Kidney (tissue), 14 donors: ENCODE results near the gene KRT31. TPM values are rescaled to one million over a fixed set of nuclear protein-coding genes. Genes with fewer than 3 reads are reported as not detected.
"Not testable (repeated sequence)": the region's sequence is repeated elsewhere in the genome, so short reads cannot be mapped to it uniquely, and the experiment has no call there.

Source experiments
- DNase-seq, 5 donors: peaks; one replicate each; pipeline ENCODE4 v3.0.0-alpha.2; 2013 to 2020
- FAIRE-seq: peaks from 2 replicates; lab custom pipeline; 2012; peaks lifted over from hg19 to GRCh38; lab: Jason Lieb, UNC
- H3K27ac ChIP-seq, 2 donors: one replicate each; pipeline ENCODE4 v1.7.0; 2013; ENCODE audit warnings: low read depth in 2 of 2, low read length in 2 of 2, inconsistent platforms in 1 of 2
- H3K27me3 ChIP-seq: one replicate; pipeline ENCODE4 v1.7.1; 2013; ENCODE audit warnings: low read length, inconsistent platforms; ENCODE audit not compliant: control insufficient read depth, insufficient read depth
- H3K36me3 ChIP-seq, 3 donors: one replicate each; pipeline versions ENCODE4 v1.7.0 to v1.7.1; 2013; ENCODE audit warnings: low read length in 3 of 3, control low read depth in 1 of 3, inconsistent platforms in 1 of 3; ENCODE audit not compliant: insufficient read depth in 3 of 3, control insufficient read depth in 2 of 3
- H3K4me1 ChIP-seq, 3 donors: one replicate each; pipeline versions ENCODE4 v1.7.0 to v1.7.1; 2013; ENCODE audit warnings: low read length in 3 of 3, inconsistent platforms in 1 of 3, low read depth in 1 of 3; ENCODE audit not compliant: control insufficient read depth in 2 of 3, insufficient read depth in 2 of 3
- H3K4me3 ChIP-seq, 3 donors: one replicate each; pipeline versions ENCODE4 v1.7.0 to v1.8.1; 2013; ENCODE audit warnings: low read length in 3 of 3, control low read depth in 1 of 3, inconsistent platforms in 1 of 3
- H3K9ac ChIP-seq, 3 donors: one replicate each; pipeline versions ENCODE4 v1.7.0 to v1.7.1; 2013; ENCODE audit warnings: low read length in 3 of 3, control low read depth in 1 of 3, inconsistent platforms in 1 of 3
- H3K9me3 ChIP-seq, 3 donors: one replicate each; pipeline versions ENCODE4 v1.7.0 to v1.7.1; 2013; ENCODE audit warnings: low read length in 3 of 3, control low read depth in 1 of 3, inconsistent platforms in 1 of 3; ENCODE audit not compliant: control insufficient read depth in 2 of 3, insufficient read depth in 1 of 3
- CTCF ChIP-seq: IDR thresholded peaks from 3 replicates; pipeline ENCODE4 v1.5.1; 2012; ENCODE audit warnings: mild to moderate bottlenecking, moderate library complexity, borderline replicate concordance; ENCODE audit not compliant: insufficient read depth; ENCODE audit errors: extremely low read depth
- intact Hi-C: fragments of 100-400 bp; cut with DNase I; formaldehyde crosslinking; loops from one replicate; pipeline ENCODE4 v1.11.1; 2022
- polyA plus RNA-seq: library from polyadenylated mRNA; stranded (reverse); fragments of 350-450 nt; fragmentation: Illumina TruSeq; extraction: RNeasy Lipid Tissue Mini Kit (QIAGEN cat#74804); gene quantifications from one replicate; pipeline ENCODE4 v1.2.3, GENCODE V29; 2014; ENCODE audit warnings: low read depth, low replicate concordance; ENCODE audit not compliant: insufficient read depth
- total RNA-seq: library from RNA; stranded (reverse); fragmentation: NEBNext Ultra II Directional; extraction: Animal tissue kit (Norgen Biotek cat#: 25700); gene quantifications from one replicate; pipeline ENCODE4 v1.2.1, GENCODE V29; 2021
- donor health status: control.
- donor health status: control.
- donor health status: control.
- donor health status: control.
- donor health status: control.
- donor health status: DM: yes; HTN: yes; CAD: no.
- donor health status: Normal renal cell carcinoma (clear cell type).

Gene KRT31
- total and polyA plus RNA-seq, 2 donors from 2014 or later: not detected

DNA sequence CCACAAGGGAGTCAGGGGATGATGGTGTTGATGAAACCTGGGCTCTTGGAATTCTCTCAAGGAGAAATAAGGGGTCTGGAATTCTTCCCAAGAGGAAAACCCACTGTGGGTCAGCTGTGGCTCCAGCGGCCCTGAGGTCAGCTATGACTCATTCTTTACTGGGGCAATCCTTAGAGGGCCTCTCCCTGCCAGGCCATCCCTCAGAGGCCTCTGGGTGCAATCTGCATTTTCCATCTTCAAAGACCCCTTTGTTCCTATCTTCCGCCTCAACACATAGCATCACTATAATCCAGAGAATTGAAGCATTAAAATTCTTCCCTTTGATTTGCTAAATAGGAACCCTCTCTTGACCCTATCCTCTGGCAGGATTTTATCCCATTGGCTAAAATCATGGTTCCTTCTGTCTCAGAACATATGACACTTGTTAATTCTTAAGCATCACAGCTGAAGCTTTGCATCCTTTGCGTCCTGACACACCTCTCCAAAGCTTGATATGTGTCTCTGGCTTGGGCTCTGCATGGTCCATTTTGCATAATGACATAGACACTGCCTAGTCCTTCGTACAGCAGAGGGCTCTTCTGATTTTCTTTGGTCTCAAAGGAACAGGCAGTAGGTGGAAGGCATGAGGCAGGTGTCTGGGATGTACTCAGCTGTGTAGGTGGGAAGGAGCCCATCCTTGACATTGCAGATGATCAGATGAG, 31.3 kb upstream of the KRT31 start:
- DNase-seq (no peak), FAIRE-seq (no peak)
- no peaks in the 10 kb centered on the region for H3K27me3 ChIP-seq
- no peaks in the 10 kb centered on the region for H3K36me3 ChIP-seq
- H3K4me3 ChIP-seq: no peak overlapping the region
- H3K27ac ChIP-seq: no peak overlapping the region
- intact Hi-C loops: no loop called here
- no peaks in the 10 kb centered on the region for H3K9me3 ChIP-seq
- H3K9ac ChIP-seq: no peak overlapping the region
- no peaks in the 10 kb centered on the region for H3K4me1 ChIP-seq
- TF ChIP-seq CTCF: no peak

DNA sequence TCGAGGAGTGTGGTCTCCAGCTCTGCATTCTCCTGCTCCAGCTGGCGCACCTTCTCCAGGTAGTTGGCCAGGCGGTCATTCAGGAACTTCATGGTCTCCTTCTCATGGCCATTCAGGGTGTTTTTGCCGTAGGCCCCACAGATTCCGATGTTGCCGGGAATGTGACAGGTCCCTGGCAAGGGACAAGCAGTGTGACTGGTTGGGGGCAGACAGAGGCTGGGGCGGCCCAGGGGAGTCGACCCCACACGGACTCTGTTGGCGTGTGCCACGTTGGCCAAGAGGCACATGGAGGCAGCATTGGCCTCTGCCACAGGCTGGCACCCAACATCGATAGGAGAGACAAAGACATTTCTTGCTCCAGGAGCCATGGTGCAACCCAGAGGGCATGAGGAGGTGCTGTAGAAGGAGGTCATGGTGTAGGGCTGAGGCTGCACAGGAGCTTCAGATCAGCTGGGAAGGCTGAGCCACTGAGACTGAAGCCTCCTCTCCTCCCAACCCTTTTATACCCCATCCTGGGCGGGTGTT, 26.8 kb upstream of the KRT31 start, which contains the start of gene KRT37:
KRT37 (minus strand) TSS at position 475 of the 525 bp plus-strand sequence; CDS start at position 413, 62 bp downstream.
- FAIRE-seq (no peak), DNase-seq (no peak)
- Histone ChIP-seq H3K36me3 (no peaks in the 10 kb centered on the region), H3K27ac (no peak within 1 kb of the TSS), H3K4me3 (no peak within 1 kb of the TSS), H3K9ac (no peak within 1 kb of the TSS), H3K9me3 (no peaks in the 10 kb centered on the region), H3K27me3 (no peaks in the 10 kb centered on the region), H3K4me1 (no peaks in the 10 kb centered on the region)
- no peak for TF ChIP-seq CTCF
- intact Hi-C loops: no loop called here

DNA sequence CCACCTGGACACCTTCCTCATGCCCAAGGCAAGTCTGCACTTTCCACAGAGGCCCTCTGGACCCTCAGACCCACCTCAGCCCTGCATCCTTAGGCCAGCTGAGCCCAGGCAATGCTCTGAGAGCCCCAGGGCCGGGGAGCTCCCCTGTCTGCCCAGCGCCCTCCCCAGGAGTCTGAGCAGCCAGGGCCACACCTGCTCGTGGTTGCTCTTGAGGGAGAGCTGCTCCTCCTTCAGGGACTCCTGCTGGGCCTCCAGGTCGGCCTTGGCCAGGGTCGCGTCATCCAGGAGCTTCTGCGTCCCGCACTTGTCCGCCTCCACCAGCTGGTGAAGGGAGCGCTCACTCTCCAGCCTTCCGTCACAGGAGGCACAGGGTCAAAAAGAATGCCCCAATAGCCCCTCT, 25.2 kb upstream of the KRT31 start:
- FAIRE-seq, H3K9ac ChIP-seq, DNase-seq, H3K9me3 ChIP-seq, H3K27ac ChIP-seq, intact Hi-C loops, H3K4me1 ChIP-seq, H3K27me3 ChIP-seq, H3K36me3 ChIP-seq, H3K4me3 ChIP-seq: not testable (repeated sequence)

DNA sequence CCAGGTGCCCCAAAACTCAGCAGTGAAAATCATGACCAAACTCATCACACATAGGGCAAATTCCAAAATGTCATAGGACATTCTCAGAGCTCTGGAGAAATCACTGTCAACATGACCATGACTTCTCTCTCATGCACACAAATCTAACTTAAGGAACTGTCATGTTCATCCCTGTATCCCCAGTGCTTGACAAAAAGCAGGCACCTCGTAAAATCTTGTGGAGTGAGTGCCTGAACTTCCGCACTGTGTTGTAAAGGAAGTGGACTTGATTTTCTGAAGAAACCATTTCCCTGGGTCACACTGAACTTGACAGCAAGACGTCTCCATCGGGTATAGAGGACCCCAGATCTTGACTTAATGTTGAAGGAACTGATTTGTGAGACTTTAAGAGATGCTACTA, 24.2 kb upstream of the KRT31 start:
- H3K9ac ChIP-seq: no peak overlapping the region
- peaks cover 0 to 6% (median under 1%) of the 10 kb centered on the region in 3 donors for H3K4me1 ChIP-seq
- DNase-seq (no peak), FAIRE-seq (no peak)
- no peaks in the 10 kb centered on the region for H3K9me3 ChIP-seq
- H3K4me3 ChIP-seq: no peak overlapping the region
- intact Hi-C loops: no loop called here
- H3K36me3 ChIP-seq: no peaks in the 10 kb centered on the region
- TF ChIP-seq CTCF: no peak
- peak overlapping the region in 1 of 2 donors; percentile 20 for H3K27ac ChIP-seq
- H3K27me3 ChIP-seq: no peaks in the 10 kb centered on the region
